Progenitor cell of endocrine pancreas (in vitro differentiated cells): ENCODE measurements around the gene TRPV4. TPM values are rescaled to one million over a fixed set of nuclear protein-coding genes. Genes with fewer than 3 reads are reported as not detected.
"Not testable (repeated sequence)": the region's sequence is repeated elsewhere in the genome, so short reads cannot be mapped to it uniquely, and the experiment has no call there.

Experiments
- DNase-seq: peaks from one replicate; pipeline ENCODE4 v3.0.0; 2021; ENCODE audit warnings: low spot score; ENCODE audit not compliant: unreplicated experiment
- H3K27ac Mint-ChIP-seq: 2 replicates; pipeline ENCODE4 v1.8.0; 2021; ENCODE audit warnings: mild to moderate bottlenecking, moderate library complexity, mixed read lengths
- H3K27me3 Mint-ChIP-seq: 2 replicates; pipeline ENCODE4 v1.8.0; 2021; ENCODE audit warnings: mixed read lengths
- H3K36me3 Mint-ChIP-seq: 2 replicates; pipeline ENCODE4 v1.8.0; 2022; ENCODE audit warnings: mixed read lengths; ENCODE audit not compliant: insufficient read depth
- H3K4me1 Mint-ChIP-seq: 2 replicates; pipeline ENCODE4 v1.8.0; 2021; ENCODE audit warnings: low read depth, mixed read lengths
- H3K4me3 Mint-ChIP-seq: 2 replicates; pipeline ENCODE4 v1.8.0; 2021; ENCODE audit warnings: low read depth, mild to moderate bottlenecking, moderate library complexity, mixed read lengths
- H3K9me3 Mint-ChIP-seq: 2 replicates; pipeline ENCODE4 v1.8.0; 2021; ENCODE audit warnings: low read depth, mixed read lengths
- total RNA-seq: library from RNA; stranded (reverse); gene quantifications from 2 replicates; pipeline ENCODE4 v1.2.1, GENCODE V29; 2021
- TF ChIP-seq, protein P1 (sequence below): fragments of 200-600 bp; sonication (generic); IDR thresholded peaks from one replicate; pipeline ENCODE4 v1.5.0; 2021; ENCODE audit warnings: antibody characterized with exemption, mild to moderate bottlenecking; ENCODE audit not compliant: unreplicated experiment

TRPV4 gene
- total RNA-seq, 1 donor from 2014 or later = 5.2 TPM

DNA sequence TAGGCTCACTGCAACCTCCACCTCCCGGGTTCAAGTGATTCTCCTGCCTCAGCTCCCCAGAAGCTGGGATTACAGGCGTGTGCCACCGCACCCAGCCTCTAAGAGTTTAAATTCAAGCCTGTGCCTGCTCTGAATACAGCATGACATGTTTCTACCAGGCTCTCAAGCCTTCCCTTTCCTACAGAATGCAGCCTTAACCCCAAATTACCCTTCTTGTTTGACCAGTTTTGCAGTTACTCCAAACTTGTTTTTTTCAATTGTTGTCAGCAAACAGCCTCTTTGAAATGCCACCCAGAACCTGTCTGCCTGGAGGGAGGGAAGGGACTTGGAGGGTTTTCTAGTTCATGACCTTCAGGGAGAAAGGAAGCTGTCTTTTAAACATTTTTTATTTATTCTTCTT, 31.7 kb upstream of the TRPV4 start:
- Mint-ChIP-seq H3K27ac (peak overlapping the region; percentile 90), H3K27me3 (no peaks in the 10 kb centered on the region), H3K9me3 (no peaks in the 10 kb centered on the region), H3K36me3 (no peaks in the 10 kb centered on the region), H3K4me1 (peaks cover 16% of the 10 kb centered on the region), H3K4me3 (no peak overlapping the region)
- no peak for DNase-seq
- TF ChIP-seq, protein P1, sequence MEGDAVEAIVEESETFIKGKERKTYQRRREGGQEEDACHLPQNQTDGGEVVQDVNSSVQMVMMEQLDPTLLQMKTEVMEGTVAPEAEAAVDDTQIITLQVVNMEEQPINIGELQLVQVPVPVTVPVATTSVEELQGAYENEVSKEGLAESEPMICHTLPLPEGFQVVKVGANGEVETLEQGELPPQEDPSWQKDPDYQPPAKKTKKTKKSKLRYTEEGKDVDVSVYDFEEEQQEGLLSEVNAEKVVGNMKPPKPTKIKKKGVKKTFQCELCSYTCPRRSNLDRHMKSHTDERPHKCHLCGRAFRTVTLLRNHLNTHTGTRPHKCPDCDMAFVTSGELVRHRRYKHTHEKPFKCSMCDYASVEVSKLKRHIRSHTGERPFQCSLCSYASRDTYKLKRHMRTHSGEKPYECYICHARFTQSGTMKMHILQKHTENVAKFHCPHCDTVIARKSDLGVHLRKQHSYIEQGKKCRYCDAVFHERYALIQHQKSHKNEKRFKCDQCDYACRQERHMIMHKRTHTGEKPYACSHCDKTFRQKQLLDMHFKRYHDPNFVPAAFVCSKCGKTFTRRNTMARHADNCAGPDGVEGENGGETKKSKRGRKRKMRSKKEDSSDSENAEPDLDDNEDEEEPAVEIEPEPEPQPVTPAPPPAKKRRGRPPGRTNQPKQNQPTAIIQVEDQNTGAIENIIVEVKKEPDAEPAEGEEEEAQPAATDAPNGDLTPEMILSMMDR = no peak

DNA sequence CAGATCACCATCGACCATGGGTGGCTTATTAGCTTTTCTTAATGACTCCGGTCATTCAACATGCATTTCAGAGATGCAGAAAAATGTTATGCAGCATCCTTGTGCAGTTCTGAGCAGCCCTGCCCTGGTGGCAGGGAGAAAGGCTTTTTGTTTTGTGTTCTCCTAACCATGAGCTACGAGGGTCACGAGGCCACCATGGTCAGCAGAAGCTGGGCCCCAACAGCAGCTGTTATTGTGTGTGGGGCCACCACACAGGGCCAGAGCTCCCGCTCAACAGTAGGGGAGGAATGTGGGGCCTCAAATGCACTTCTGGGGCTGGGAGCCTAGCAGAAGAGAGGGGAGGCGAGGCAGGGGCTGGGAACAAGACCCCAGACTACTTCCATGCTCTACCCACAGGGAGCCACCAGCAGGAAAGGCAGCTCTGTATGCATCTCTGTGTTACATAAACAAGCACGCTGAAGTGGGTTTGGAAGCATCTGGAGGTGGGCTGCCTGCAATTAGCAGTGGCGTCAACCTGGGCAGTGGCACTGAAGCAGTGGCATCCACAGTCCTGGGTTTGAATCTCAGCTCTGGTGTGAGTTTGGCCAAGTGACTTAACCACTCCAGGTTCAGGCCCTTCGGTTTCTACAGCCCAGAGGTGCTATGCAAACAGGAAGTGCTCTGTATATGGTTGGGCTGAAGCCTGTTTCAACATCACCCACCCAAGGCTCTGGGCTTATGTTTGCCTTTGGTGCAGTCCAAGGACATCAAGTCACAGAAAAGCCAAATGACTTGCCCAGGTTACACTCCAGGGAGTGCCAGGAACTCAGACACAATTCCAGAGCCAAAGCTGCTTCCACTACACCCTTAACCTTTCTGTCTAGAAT, 30.9 kb upstream of the TRPV4 start:
- peaks cover 16% of the 10 kb centered on the region for H3K4me1 Mint-ChIP-seq
- no peaks in the 10 kb centered on the region for H3K9me3 Mint-ChIP-seq
- peak overlapping the region; percentile 79 for H3K27ac Mint-ChIP-seq
- H3K27me3 Mint-ChIP-seq = no peaks in the 10 kb centered on the region
- no peak for DNase-seq
- no peaks in the 10 kb centered on the region for H3K36me3 Mint-ChIP-seq
- H3K4me3 Mint-ChIP-seq = no peak overlapping the region
- TF ChIP-seq, protein P1 = no peak

DNA sequence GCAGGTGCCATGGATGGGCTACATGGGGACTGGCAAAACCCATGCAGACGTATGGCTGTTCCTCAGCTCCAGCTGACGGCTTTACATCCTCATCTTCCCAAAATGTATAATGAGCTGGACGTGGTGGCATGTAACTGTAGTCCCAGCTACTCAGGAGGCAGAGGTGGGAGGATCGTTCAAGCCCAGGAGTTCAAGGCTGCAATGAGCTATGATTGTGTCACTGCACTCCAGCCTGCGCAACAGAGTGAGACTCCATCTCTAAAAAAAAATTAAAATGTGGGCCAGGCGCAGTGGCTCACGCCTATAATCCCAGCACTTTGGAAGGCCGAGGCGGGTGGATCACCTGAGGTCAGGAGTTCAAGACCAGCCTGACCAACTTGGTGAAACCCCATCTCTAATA, 29.3 kb upstream of the TRPV4 start:
- DNase-seq, H3K27me3 Mint-ChIP-seq, H3K36me3 Mint-ChIP-seq, H3K27ac Mint-ChIP-seq, H3K9me3 Mint-ChIP-seq, H3K4me3 Mint-ChIP-seq: not testable (repeated sequence)
- H3K4me1 Mint-ChIP-seq = peaks cover 16% of the 10 kb centered on the region

DNA sequence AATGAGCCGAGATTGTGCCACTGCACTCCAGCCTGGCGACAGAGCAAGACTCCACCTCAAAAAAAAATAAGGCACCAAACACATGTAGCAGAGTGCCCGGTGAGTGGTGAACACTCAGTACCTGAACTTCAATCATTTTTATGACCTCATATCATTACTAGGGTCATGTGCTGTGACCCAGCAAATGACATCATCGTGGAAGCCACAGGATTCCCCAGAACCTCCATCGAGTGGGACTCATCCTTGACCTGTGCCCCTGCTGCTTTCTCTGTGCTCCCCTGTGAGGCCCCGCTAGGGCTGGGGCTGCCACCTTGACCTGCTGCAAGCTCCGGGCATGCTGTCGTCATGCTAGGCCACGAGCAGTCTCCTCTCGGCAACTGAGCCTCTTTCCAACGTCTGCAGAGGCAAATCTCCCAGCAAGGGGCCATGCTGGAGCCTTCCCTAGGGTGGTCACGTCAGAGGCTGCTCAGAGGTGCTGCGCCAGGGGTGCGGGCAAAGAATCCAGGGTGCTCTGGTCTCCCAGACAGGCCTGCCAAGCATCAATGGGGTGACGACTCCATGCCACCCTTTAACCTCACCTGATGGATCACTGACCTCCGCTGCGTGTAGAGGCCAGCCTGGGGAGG, 28.6 kb upstream of the TRPV4 start:
- no peaks in the 10 kb centered on the region for H3K36me3 Mint-ChIP-seq
- TF ChIP-seq, protein P1 = no peak
- no peaks in the 10 kb centered on the region for H3K27me3 Mint-ChIP-seq
- no peak for DNase-seq
- no peaks in the 10 kb centered on the region for H3K9me3 Mint-ChIP-seq
- no peak overlapping the region for H3K27ac Mint-ChIP-seq
- H3K4me1 Mint-ChIP-seq = peaks cover 16% of the 10 kb centered on the region
- H3K4me3 Mint-ChIP-seq = no peak overlapping the region

DNA sequence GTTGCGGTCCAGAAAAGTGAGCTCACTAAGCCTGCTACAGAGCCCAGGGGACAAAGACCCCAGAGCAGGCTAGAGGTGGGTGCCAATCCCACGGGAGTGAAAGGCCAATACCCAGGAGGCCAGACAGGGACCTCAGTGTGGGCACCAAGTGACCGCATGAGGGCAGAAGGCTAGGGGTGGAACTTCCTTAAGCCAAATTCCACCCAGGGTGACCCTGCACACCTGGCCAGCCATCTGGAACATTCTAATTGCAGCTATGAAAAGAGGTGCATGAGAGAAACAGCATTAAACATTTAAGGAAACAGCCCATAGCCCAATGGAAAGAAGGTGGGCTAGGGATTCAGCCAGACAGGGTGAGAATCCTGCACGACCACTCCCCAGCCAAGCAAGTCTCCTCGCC, 27.8 kb upstream of the TRPV4 start:
- TF ChIP-seq, protein P1 = no peak
- no peaks in the 10 kb centered on the region for H3K27me3 Mint-ChIP-seq
- no peak overlapping the region for H3K27ac Mint-ChIP-seq
- no peaks in the 10 kb centered on the region for H3K9me3 Mint-ChIP-seq
- H3K4me3 Mint-ChIP-seq = no peak overlapping the region
- no peaks in the 10 kb centered on the region for H3K36me3 Mint-ChIP-seq
- peaks cover 15% of the 10 kb centered on the region for H3K4me1 Mint-ChIP-seq
- no peak for DNase-seq

DNA sequence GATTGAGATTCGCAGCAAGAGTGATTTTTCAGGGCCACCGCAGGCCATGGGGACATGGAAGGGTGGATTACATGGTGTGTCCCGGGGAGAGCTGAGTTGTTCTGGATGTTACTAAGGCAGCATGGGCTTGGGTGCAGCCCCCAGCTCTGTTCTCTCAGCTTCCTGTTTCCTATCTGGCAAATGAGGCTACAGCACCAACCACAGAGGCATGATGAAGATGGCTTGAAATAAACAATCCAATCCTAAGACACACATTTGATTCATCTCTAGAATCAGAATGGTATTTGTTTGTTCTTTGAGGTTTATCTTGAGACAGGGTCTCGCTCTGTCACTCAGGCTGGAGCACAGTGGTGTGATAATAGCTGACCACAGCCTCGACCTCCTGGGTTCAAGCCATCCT, 25.6 kb upstream of the TRPV4 start:
- TF ChIP-seq, protein P1 = no peak
- Mint-ChIP-seq H3K4me1 (peaks cover 3% of the 10 kb centered on the region), H3K9me3 (no peaks in the 10 kb centered on the region), H3K27ac (no peak overlapping the region), H3K27me3 (no peaks in the 10 kb centered on the region), H3K4me3 (no peak overlapping the region), H3K36me3 (no peaks in the 10 kb centered on the region)
- no peak for DNase-seq
